Measurements from ENCODE around the gene PEX14.

The PEX14 gene

GRCh38 chr1:10528066-10529014 lies 53.6 kb downstream of the PEX14 start:
- H3K4me1 ChIP-seq (ENCODE audit: control insufficient read depth, low read depth, low read length), result peaks cover 55% of the 10 kb centered on the region
- H3K36me3 ChIP-seq (ENCODE audit: control insufficient read depth, low read depth, low read length), result no peaks in the 10 kb centered on the region
- no peak overlapping the region for H3K27ac ChIP-seq (ENCODE audit: low read length)
- H3K9ac ChIP-seq (ENCODE audit: low read length), result no peak overlapping the region
- H3K27me3 ChIP-seq (ENCODE audit: control insufficient read depth, insufficient read depth, low read length), result peaks cover 5% of the 10 kb centered on the region
- H3K9me3 ChIP-seq (ENCODE audit: control insufficient read depth, low read depth, low read length), result no peaks in the 10 kb centered on the region
- H3K4me3 ChIP-seq (ENCODE audit: low read length), result no peak overlapping the region

- Histone ChIP-seq H3K9ac (ENCODE audit: low read length) (peak overlapping the region; percentile 30), H3K4me3 (ENCODE audit: low read length) (peak overlapping the region; percentile 50), H3K27ac (ENCODE audit: low read length) (no peak overlapping the region), H3K27me3 (ENCODE audit: control insufficient read depth, insufficient read depth, low read length) (peaks cover 5% of the 10 kb centered on the region), H3K9me3 (ENCODE audit: control insufficient read depth, low read depth, low read length) (no peaks in the 10 kb centered on the region), H3K36me3 (ENCODE audit: control insufficient read depth, low read depth, low read length) (no peaks in the 10 kb centered on the region), H3K4me1 (ENCODE audit: control insufficient read depth, low read depth, low read length) (peaks cover 55% of the 10 kb centered on the region)
Observed at GRCh38 chr1:10529091-10529490, 54.3 kb downstream of the PEX14 start.

GRCh38 chr1:10529765-10530164 lies 55.0 kb downstream of the PEX14 start:
- Histone ChIP-seq H3K36me3 (ENCODE audit: control insufficient read depth, low read depth, low read length) (no peaks in the 10 kb centered on the region), H3K4me3 (ENCODE audit: low read length) (peak overlapping the region; percentile 50), H3K27ac (ENCODE audit: low read length) (no peak overlapping the region), H3K9me3 (ENCODE audit: control insufficient read depth, low read depth, low read length) (no peaks in the 10 kb centered on the region), H3K27me3 (ENCODE audit: control insufficient read depth, insufficient read depth, low read length) (peaks cover 5% of the 10 kb centered on the region), H3K4me1 (ENCODE audit: control insufficient read depth, low read depth, low read length) (peaks cover 55% of the 10 kb centered on the region), H3K9ac (ENCODE audit: low read length) (peak overlapping the region; percentile 30)

- H3K9ac ChIP-seq (ENCODE audit: low read length), result no peak overlapping the region
- H3K4me3 ChIP-seq (ENCODE audit: low read length), result peak overlapping the region; percentile 50
- peaks cover 55% of the 10 kb centered on the region for H3K4me1 ChIP-seq (ENCODE audit: control insufficient read depth, low read depth, low read length)
- peaks cover 5% of the 10 kb centered on the region for H3K27me3 ChIP-seq (ENCODE audit: control insufficient read depth, insufficient read depth, low read length)
- no peak overlapping the region for H3K27ac ChIP-seq (ENCODE audit: low read length)
- no peaks in the 10 kb centered on the region for H3K36me3 ChIP-seq (ENCODE audit: control insufficient read depth, low read depth, low read length)
- H3K9me3 ChIP-seq (ENCODE audit: control insufficient read depth, low read depth, low read length), result no peaks in the 10 kb centered on the region
Observed at GRCh38 chr1:10530281-10530740, 55.6 kb downstream of the PEX14 start.

GRCh38 chr1:10530756-10531495 lies 56.2 kb downstream of the PEX14 start:
- H3K9ac ChIP-seq (ENCODE audit: low read length), result no peak overlapping the region
- no peaks in the 10 kb centered on the region for H3K9me3 ChIP-seq (ENCODE audit: control insufficient read depth, low read depth, low read length)
- H3K4me3 ChIP-seq (ENCODE audit: low read length), result peak overlapping the region; percentile 50
- no peak overlapping the region for H3K27ac ChIP-seq (ENCODE audit: low read length)
- peaks cover 5% of the 10 kb centered on the region for H3K27me3 ChIP-seq (ENCODE audit: control insufficient read depth, insufficient read depth, low read length)
- H3K36me3 ChIP-seq (ENCODE audit: control insufficient read depth, low read depth, low read length), result no peaks in the 10 kb centered on the region
- H3K4me1 ChIP-seq (ENCODE audit: control insufficient read depth, low read depth, low read length), result peaks cover 55% of the 10 kb centered on the region

- Histone ChIP-seq H3K27ac (ENCODE audit: low read length) (no peak overlapping the region), H3K9ac (ENCODE audit: low read length) (no peak overlapping the region), H3K4me1 (ENCODE audit: control insufficient read depth, low read depth, low read length) (peaks cover 55% of the 10 kb centered on the region), H3K4me3 (ENCODE audit: low read length) (no peak overlapping the region), H3K36me3 (ENCODE audit: control insufficient read depth, low read depth, low read length) (no peaks in the 10 kb centered on the region), H3K27me3 (ENCODE audit: control insufficient read depth, insufficient read depth, low read length) (peaks cover 5% of the 10 kb centered on the region), H3K9me3 (ENCODE audit: control insufficient read depth, low read depth, low read length) (no peaks in the 10 kb centered on the region)
Observed at GRCh38 chr1:10532362-10532761, 57.6 kb downstream of the PEX14 start.

- no peak overlapping the region for H3K9ac ChIP-seq (ENCODE audit: low read length)
- H3K4me1 ChIP-seq (ENCODE audit: control insufficient read depth, low read depth, low read length), result peaks cover 37% of the 10 kb centered on the region
- no peak overlapping the region for H3K4me3 ChIP-seq (ENCODE audit: low read length)
- H3K27ac ChIP-seq (ENCODE audit: low read length), result no peak overlapping the region
- no peaks in the 10 kb centered on the region for H3K36me3 ChIP-seq (ENCODE audit: control insufficient read depth, low read depth, low read length)
- H3K9me3 ChIP-seq (ENCODE audit: control insufficient read depth, low read depth, low read length), result no peaks in the 10 kb centered on the region
- H3K27me3 ChIP-seq (ENCODE audit: control insufficient read depth, insufficient read depth, low read length), result peaks cover 5% of the 10 kb centered on the region
Observed at GRCh38 chr1:10534519-10534918, 59.8 kb downstream of the PEX14 start.

- H3K9ac ChIP-seq (ENCODE audit: low read length), result no peak overlapping the region
- no peaks in the 10 kb centered on the region for H3K36me3 ChIP-seq (ENCODE audit: control insufficient read depth, low read depth, low read length)
- no peaks in the 10 kb centered on the region for H3K9me3 ChIP-seq (ENCODE audit: control insufficient read depth, low read depth, low read length)
- no peak overlapping the region for H3K4me3 ChIP-seq (ENCODE audit: low read length)
- H3K27me3 ChIP-seq (ENCODE audit: control insufficient read depth, insufficient read depth, low read length), result peaks cover 3% of the 10 kb centered on the region
- no peak overlapping the region for H3K27ac ChIP-seq (ENCODE audit: low read length)
- H3K4me1 ChIP-seq (ENCODE audit: control insufficient read depth, low read depth, low read length), result peaks cover 34% of the 10 kb centered on the region
Observed at GRCh38 chr1:10536133-10536770, 61.5 kb downstream of the PEX14 start.

- Histone ChIP-seq H3K27ac (ENCODE audit: low read length) (no peak overlapping the region), H3K9ac (ENCODE audit: low read length) (no peak overlapping the region), H3K27me3 (ENCODE audit: control insufficient read depth, insufficient read depth, low read length) (no peaks in the 10 kb centered on the region), H3K36me3 (ENCODE audit: control insufficient read depth, low read depth, low read length) (no peaks in the 10 kb centered on the region), H3K4me3 (ENCODE audit: low read length) (no peak overlapping the region), H3K9me3 (ENCODE audit: control insufficient read depth, low read depth, low read length) (no peaks in the 10 kb centered on the region), H3K4me1 (ENCODE audit: control insufficient read depth, low read depth, low read length) (peaks cover 31% of the 10 kb centered on the region)
Observed at GRCh38 chr1:10537082-10537766, 62.5 kb downstream of the PEX14 start.

- Histone ChIP-seq H3K4me1 (ENCODE audit: control insufficient read depth, low read depth, low read length) (peaks cover 21% of the 10 kb centered on the region), H3K4me3 (ENCODE audit: low read length) (no peak overlapping the region), H3K27ac (ENCODE audit: low read length) (no peak overlapping the region), H3K36me3 (ENCODE audit: control insufficient read depth, low read depth, low read length) (no peaks in the 10 kb centered on the region), H3K9ac (ENCODE audit: low read length) (no peak overlapping the region), H3K9me3 (ENCODE audit: control insufficient read depth, low read depth, low read length) (no peaks in the 10 kb centered on the region), H3K27me3 (ENCODE audit: control insufficient read depth, insufficient read depth, low read length) (no peaks in the 10 kb centered on the region)
Observed at GRCh38 chr1:10538646-10539355, 64.1 kb downstream of the PEX14 start.
